Measurements from ENCODE around the gene C1QTNF12. TPM values are rescaled to one million over a fixed set of nuclear protein-coding genes. Genes with fewer than 3 reads are reported as not detected.

C1QTNF12 gene
- total and polyA plus RNA-seq, 2 experiments from 2014 or later: 1.5 TPM; not detected in 1

GRCh38 chr1:1205769-1206375, 40.6 kb downstream of the C1QTNF12 start:
- Histone ChIP-seq H3K36me3 (no peaks in the 10 kb centered on the region), H3K9me3 (ENCODE audit: low read depth) (no peaks in the 10 kb centered on the region), H3K4me1 (ENCODE audit: low read depth) (no peaks in the 10 kb centered on the region), H3K27me3 (peaks cover 55% of the 10 kb centered on the region), H3K27ac (no peak overlapping the region), H3K4me3 (no peak overlapping the region)
- TF ChIP-seq CTCF (IDR thresholded peaks at IDR 0.05; ENCODE audit: low read depth, low read length): no peak
- no peak for DNase-seq (ENCODE audit: low read depth in 1 of 2, low spot score in 1 of 2)

DNA sequence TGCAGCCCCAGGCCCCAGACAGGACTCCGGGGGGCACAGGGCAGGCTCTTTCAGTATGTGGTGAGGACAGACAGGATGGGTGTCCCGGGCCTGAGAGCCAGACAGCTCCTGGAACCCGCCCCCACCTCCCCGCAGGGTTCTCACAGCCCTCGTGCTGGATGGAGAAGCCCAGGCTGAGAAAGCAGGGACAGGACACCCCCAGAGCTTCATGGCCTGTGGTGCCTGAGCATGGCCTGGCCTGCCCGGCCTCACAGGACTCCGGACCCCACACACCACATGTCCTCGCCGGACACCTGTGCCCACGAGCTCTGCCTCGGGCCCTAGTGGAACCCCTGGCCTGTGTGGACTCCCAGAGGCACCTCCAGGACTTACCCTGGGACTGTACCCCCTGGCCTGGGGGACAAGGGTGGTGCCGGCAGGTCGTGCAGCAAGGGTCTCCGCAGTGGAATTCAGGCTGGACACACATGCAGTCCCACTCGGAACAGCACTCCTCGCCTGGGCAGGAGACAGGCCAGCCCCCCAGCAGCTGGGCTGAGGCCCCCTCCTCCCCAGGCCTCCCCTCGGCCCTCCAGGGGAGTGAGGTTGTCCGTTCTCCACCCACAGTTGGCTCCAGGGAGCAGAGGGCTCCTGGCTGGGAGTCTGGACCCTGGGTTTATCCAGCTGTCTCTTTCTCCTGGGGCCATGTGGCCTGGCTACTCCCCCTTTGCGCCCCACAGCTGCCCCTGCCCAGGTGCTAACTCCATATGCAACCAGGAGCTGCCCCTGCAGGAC, 41.3 kb downstream of the C1QTNF12 start:
- Histone ChIP-seq H3K9me3 (ENCODE audit: low read depth) (no peaks in the 10 kb centered on the region), H3K4me1 (ENCODE audit: low read depth) (no peaks in the 10 kb centered on the region), H3K4me3 (no peak overlapping the region), H3K36me3 (no peaks in the 10 kb centered on the region), H3K27me3 (peaks cover 62% of the 10 kb centered on the region), H3K27ac (no peak overlapping the region)
- DNase-seq (ENCODE audit: low read depth in 1 of 2, low spot score in 1 of 2): no peak
- no peak for TF ChIP-seq CTCF (IDR thresholded peaks at IDR 0.05; ENCODE audit: low read depth, low read length)

GRCh38 chr1:1204425-1204920, 42.0 kb downstream of the C1QTNF12 start:
- Histone ChIP-seq H3K27ac (no peak overlapping the region), H3K9me3 (ENCODE audit: low read depth) (no peaks in the 10 kb centered on the region), H3K4me3 (no peak overlapping the region), H3K36me3 (no peaks in the 10 kb centered on the region), H3K4me1 (ENCODE audit: low read depth) (no peaks in the 10 kb centered on the region), H3K27me3 (peaks cover 69% of the 10 kb centered on the region)
- DNase-seq (ENCODE audit: low read depth in 1 of 2, low spot score in 1 of 2): no peak
- no peak for TF ChIP-seq CTCF (IDR thresholded peaks at IDR 0.05; ENCODE audit: low read depth, low read length)

DNA sequence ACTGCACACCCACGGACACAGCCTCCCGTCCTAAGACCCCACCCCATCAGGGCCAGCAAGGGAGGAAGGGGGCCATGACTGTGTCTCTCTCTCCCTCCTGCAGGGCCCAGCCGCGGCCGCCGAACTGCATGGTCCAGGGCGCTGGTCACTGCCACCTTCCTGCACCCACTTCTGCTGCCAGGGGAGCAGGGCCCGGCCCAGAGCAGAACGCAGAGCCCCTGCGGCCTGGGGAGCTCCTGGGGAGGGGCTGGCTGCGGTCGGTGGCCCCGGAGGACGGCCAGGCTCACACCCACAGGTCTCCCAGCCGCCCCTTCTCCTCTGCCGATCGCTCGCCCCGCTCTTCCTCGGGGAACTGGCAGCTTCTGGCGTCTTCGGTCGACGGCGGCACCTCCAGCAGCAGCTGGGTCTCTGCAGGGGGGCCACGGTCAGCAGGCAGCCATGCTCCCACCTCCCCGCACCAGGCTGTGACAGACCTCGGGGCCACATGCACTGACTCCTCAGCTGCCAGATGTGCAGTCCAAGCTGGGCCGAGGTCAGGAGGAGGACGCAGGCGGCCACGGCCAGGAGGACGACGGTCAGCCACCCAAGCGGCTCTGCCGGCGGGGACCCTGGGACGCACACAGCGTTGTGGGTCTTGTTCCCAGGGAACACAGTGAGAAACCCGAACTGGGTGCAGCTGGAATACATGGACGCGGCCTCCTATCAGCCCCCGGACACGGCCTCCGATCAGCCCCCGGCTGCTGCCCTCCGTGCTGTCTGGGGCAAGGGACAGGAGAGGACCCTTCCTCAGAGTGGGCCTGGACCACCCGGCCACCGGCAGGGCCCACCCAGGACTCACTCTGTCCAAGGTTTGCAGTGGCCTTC, 42.7 kb downstream of the C1QTNF12 start:
- H3K27me3 ChIP-seq: peaks cover 74% of the 10 kb centered on the region
- H3K36me3 ChIP-seq: no peaks in the 10 kb centered on the region
- no peak overlapping the region for H3K4me3 ChIP-seq
- H3K9me3 ChIP-seq (ENCODE audit: low read depth): no peaks in the 10 kb centered on the region
- H3K4me1 ChIP-seq (ENCODE audit: low read depth): no peaks in the 10 kb centered on the region
- no peak overlapping the region for H3K27ac ChIP-seq
- no peak for TF ChIP-seq CTCF (IDR thresholded peaks at IDR 0.05; ENCODE audit: low read depth, low read length)
- no peak for DNase-seq (ENCODE audit: low read depth in 1 of 2, low spot score in 1 of 2)

DNA sequence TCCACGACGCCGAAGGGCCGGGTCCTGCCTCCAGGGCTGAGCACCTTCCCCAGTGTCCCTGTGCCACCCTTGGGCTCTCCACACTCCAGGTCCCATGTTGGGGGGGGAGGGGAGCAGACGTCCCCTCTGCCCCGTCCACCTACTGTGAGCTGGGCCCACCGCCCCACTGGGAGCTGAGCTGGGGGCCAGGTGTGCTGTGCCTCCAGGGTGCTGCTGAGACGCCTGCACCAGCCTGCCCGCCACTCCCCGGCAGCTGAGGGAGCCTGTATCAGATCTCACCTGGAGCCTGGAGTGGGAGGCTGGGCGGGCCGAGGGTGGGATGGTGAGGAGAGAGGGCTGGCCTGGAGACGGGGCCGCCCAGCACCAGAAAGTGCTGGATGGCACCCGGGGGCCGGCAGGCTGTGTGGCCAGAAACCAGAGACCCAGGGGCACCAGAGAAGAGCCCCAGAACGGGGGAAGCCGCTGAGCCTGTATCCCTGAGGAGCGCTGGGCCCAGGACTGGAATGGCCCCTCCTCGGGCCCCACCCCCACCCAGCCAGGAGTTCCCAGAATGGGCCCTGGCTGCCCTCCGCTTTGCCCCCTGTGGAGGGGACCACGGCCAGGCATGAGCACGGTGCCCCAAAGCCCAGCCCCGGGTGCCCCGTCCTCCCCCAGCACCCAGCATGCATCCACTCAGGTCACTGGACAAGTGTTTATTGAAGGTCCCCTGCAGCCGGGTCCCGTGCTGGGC, 43.5 kb downstream of the C1QTNF12 start:
- H3K27me3 ChIP-seq: peaks cover 75% of the 10 kb centered on the region
- no peak overlapping the region for H3K27ac ChIP-seq
- no peaks in the 10 kb centered on the region for H3K4me1 ChIP-seq (ENCODE audit: low read depth)
- TF ChIP-seq CTCF (IDR thresholded peaks at IDR 0.05; ENCODE audit: low read depth, low read length): no peak
- no peak for DNase-seq (ENCODE audit: low read depth in 1 of 2, low spot score in 1 of 2)
- H3K36me3 ChIP-seq: no peaks in the 10 kb centered on the region
- H3K4me3 ChIP-seq: no peak overlapping the region
- no peaks in the 10 kb centered on the region for H3K9me3 ChIP-seq (ENCODE audit: low read depth)
